GM18873 (cell line): Measurements from ENCODE around the gene CASP5.

Experiments
- ATAC-seq: cut with Tn5 transposase; IDR thresholded peaks from one replicate; pipeline ENCODE4 v1.9.1; 2021; ENCODE audit warnings: mild to moderate bottlenecking, moderate library complexity, moderate number of reproducible peaks; ENCODE audit not compliant: unreplicated experiment, low FRiP score

The CASP5 gene

DNA sequence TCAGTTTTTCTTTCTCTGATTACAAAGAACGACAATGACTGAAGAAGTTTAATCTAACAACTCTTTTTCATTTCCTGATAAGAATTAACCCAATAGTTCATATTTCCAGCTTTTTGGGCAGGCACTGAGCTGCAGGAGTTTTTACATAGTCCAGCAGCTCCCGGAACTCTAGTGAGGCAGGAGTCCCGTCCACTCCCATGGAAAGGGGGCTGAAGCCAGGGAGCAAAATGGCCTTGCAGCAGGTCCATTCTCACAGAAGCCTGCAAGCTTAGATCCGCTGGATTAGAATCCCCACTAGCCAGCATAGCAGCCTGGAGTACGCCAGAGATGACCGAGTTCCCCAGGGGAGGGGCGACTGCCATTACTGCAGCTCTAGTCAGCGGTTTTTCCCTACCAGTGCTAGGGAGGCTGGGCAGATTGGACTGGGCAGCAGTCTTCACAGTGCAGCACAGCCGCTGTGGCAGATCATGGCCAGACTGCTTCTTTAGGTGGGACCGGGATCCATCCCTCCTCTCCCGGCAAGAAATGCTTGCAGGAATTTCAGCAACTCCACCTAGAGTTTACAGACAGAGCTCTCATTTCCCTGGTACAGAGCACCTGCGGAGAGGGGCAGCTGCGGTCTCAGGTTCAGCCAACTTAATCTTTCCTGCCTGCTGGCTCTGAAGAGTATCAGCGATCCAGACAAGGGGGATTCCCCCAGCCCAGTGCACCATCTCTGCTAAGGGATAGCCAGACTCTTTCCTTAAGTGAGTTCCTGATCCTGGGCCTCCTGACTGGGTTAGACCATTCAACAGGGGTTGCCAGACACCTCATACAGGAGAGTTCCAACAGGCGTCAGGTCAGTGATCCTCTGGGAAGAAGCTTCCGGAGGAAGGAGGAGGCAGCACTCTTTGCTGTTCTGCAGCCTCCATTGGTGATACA, 53.9 kb downstream of the CASP5 start:
- ATAC-seq, result no peak

DNA sequence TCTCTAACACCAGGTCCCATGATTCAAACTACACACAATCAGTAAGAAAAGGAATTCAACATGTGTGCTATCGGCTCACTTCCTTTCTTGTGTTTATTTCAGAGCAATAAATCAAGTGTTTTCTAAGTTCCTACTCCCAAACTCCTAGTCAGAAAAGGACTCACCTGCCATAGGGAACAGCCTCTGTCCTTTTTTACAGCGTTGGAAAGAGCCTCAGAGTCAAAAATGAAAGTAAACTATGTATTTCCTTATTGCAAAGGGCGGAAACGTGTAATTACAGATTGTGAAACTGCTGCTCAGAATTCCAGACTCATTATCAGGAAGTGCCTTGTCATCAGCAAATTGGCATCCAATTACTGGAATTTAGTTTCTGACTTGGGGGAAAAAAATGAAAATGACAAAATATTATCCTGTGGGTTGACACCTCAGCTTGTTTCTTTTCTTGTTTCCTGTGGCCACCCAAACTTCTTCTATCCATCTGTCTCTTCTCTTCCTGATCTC, 54.6 kb downstream of the CASP5 start, which contains the start of gene CASP4:
TSS of gene CASP4 (minus strand) at position 220 of the 501 bp plus-strand sequence. CDS start at position 171, 49 bp downstream.
- ATAC-seq, result peak; percentile 87

GRCh38 chr11:104967534-104968354, 55.2 kb downstream of the CASP5 start:
- ATAC-seq, result no peak

GRCh38 chr11:104965735-104966134, 57.2 kb downstream of the CASP5 start:
- ATAC-seq, result no peak

- no peak for ATAC-seq
Observed at GRCh38 chr11:104964247-104964646, 58.7 kb downstream of the CASP5 start.

- ATAC-seq, result no peak
Observed at GRCh38 chr11:104962852-104963251, 60.1 kb downstream of the CASP5 start.

DNA sequence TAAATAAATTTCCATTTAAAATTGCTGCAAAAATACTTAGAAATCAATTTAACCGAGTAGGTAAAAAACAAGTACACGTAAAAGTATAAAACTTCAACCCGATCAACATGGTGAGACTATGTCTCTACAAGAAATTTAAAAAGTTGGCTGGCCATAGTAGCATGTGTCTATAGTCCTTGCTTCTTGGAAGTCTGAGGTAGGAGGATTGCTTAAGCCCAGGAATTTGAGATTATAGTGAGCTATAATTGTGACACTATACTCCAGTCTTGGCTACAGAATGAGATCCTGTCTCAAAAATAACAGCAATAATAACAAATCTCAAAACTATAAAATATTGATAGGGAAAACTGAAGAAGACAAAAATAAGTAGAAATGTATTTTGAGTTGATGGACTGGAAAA, 65.7 kb downstream of the CASP5 start:
- no peak for ATAC-seq

GRCh38 chr11:104956528-104956927, 66.4 kb downstream of the CASP5 start:
- ATAC-seq, result no peak

DNA sequence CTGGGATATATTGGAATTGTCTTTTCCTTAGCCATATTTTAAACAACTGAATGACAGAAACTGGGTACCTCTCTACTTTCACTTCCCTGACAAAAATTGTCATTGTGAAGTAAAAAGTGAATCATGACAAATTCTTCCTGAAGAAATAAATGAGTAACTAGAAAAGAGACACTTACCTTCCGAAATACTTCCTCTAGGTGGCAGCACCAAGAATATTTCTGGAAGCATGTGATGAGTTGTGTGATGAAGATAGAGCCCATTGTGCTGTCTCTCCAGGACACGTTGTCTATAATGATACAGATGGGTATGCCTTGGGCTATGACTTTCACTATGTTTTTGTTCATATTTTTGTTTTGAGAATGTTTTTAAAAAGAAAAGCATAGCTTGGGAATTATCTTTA, 76.1 kb downstream of the CASP5 start:
- ATAC-seq, result peak; percentile 94
